GM12878 (cell line): ENCODE results near the gene PLA2G6. TPM values are rescaled to one million over a fixed set of nuclear protein-coding genes. Genes with fewer than 3 reads are reported as not detected.
A peak's percentile ranks its signal among the peaks of the same experiment; 100 is the strongest.

Source experiments
- ATAC-seq: fragments of 200-7000 bp; cut with Tn5 transposase; 3 replicates; pipeline ENCODE4 v1.9.1; 2020; ENCODE audit warnings: mild to moderate bottlenecking, moderate library complexity
- BruUV-seq: library from RNA; stranded (reverse); fragments of 400-500 nt; replicated peaks from 2 replicates; lab custom pipeline; 2021; lab: Mats Ljungman, UMichigan
- CTCF ChIA-PET: fragments of 300-600 bp; sonication (Branson Sonifier 250); formaldehyde crosslinking; extraction: SDS; loops from one replicate; lab custom pipeline; 2021; ENCODE audit warnings: inconsistent platforms; lab: Yijun Ruan, JAX
- POLR2A ChIA-PET: fragments of 350-600 bp; formaldehyde crosslinking; extraction: SDS; loops from one replicate; lab custom pipeline; 2021; ENCODE audit warnings: inconsistent platforms; lab: Charles Lee
- RAD21 ChIA-PET: fragments of 300-600 bp; sonication (Branson Sonifier 250); formaldehyde crosslinking; loops from one replicate; lab custom pipeline; 2023; ENCODE audit warnings: antibody characterized with exemption; ENCODE audit not compliant: unreplicated experiment; lab: Charles Lee
- SMC1A ChIA-PET: fragments of 300-600 bp; sonication (Branson Sonifier 250); formaldehyde crosslinking; loops from one replicate; lab custom pipeline; 2023; ENCODE audit not compliant: unreplicated experiment, uncharacterized antibody; lab: Charles Lee
- DNase-seq: peaks from one replicate; pipeline ENCODE4 v3.0.0-alpha.2; 2011; ENCODE audit warnings: low read depth, low spot score
- FAIRE-seq: peaks from 3 replicates; lab custom pipeline; 2011; peaks lifted over from hg19 to GRCh38; lab: Jason Lieb, UNC
- H2AFZ ChIP-seq: 2 replicates; pipeline ENCODE4 v1.6.0; 2011; ENCODE audit warnings: low read depth, low read length, control low read depth; ENCODE audit not compliant: control insufficient read depth
- H3K27ac ChIP-seq: 2 replicates; pipeline ENCODE4 v1.5.1; 2011; ENCODE audit warnings: control low read depth; ENCODE audit not compliant: control insufficient read depth, insufficient read depth
- H3K27me3 ChIP-seq, 2 experiments: replicated peaks in 1 of 2; 2 replicates each; pipeline versions ENCODE4 v1.6.0 to v1.6.1; 2011; ENCODE audit warnings: low read length in 1 of 2; ENCODE audit not compliant: control insufficient read depth in 2 of 2, insufficient read depth in 2 of 2
- H3K36me3 ChIP-seq, 2 experiments: 2 replicates each; pipeline ENCODE4 v1.5.1; 2011; ENCODE audit warnings: low read length in 1 of 2; ENCODE audit not compliant: control insufficient read depth in 2 of 2, insufficient read depth in 2 of 2
- H3K4me1 ChIP-seq: 2 replicates; pipeline ENCODE4 v1.6.1; 2011; ENCODE audit warnings: mild to moderate bottlenecking, low read length, moderate library complexity, mixed read lengths; ENCODE audit not compliant: control insufficient read depth, insufficient read depth
- H3K4me2 ChIP-seq: 2 replicates; pipeline ENCODE4 v1.6.0; 2011; ENCODE audit warnings: control low read depth; ENCODE audit not compliant: control insufficient read depth, insufficient read depth
- H3K4me3 ChIP-seq: fragments of 200-600 bp; sonication (generic); 2 replicates; pipeline ENCODE4 v1.5.1; 2016
- H3K79me2 ChIP-seq: 2 replicates; pipeline ENCODE4 v1.6.0; 2011; ENCODE audit warnings: low read length; ENCODE audit not compliant: control insufficient read depth, insufficient read depth
- H3K9ac ChIP-seq: 2 replicates; pipeline ENCODE4 v1.8.0; 2011; ENCODE audit warnings: low read length, control low read depth, mixed read lengths; ENCODE audit not compliant: control insufficient read depth, insufficient read depth
- H3K9me3 ChIP-seq: replicated peaks from 3 replicates; pipeline ENCODE4 v1.5.1; 2011; ENCODE audit warnings: mild to moderate bottlenecking, low read length; ENCODE audit not compliant: control insufficient read depth, insufficient read depth
- H4K20me1 ChIP-seq: 2 replicates; pipeline ENCODE4 v1.6.0; 2011; ENCODE audit not compliant: control insufficient read depth, insufficient read depth
- DPF2 ChIP-seq: fragments of 450-650 bp; IDR thresholded peaks from 2 replicates; pipeline ENCODE4 v1.6.1; 2017; ENCODE audit warnings: mild to moderate bottlenecking
- POLR2A ChIP-seq: IDR thresholded peaks from 2 replicates; pipeline ENCODE4 v1.6.1; 2011; ENCODE audit warnings: low read depth, mild to moderate bottlenecking, low read length
- RUNX3 ChIP-seq: IDR thresholded peaks from 2 replicates; pipeline ENCODE4 v1.6.1; 2012; ENCODE audit warnings: low read length, inconsistent platforms
- SIX5 ChIP-seq: IDR thresholded peaks from 2 replicates; pipeline ENCODE4 v1.6.1; 2011; ENCODE audit warnings: mild to moderate bottlenecking, low read depth, low read length, moderate library complexity; ENCODE audit not compliant: severe bottlenecking
- ZNF622 ChIP-seq: fragments of 450-650 bp; IDR thresholded peaks from 2 replicates; pipeline ENCODE4 v1.6.1; 2017; ENCODE audit warnings: mild to moderate bottlenecking, inconsistent platforms
- WGBS: methylation state at CpG from one replicate; pipeline ENCODE4 v1.1.6; 2016; ENCODE audit warnings: low lambda C conversion rate; ENCODE audit not compliant: insufficient replicate concordance, insufficient coverage; ENCODE audit errors: missing lambda C conversion rate; 5-methylcytosine and 5-hydroxymethylcytosine counted together
- in situ Hi-C: fragments of 300-500 bp; cut with MboI; formaldehyde crosslinking; loops from 9 replicates; pipeline ENCODE4 v1.14.3; 2018; ENCODE audit warnings: mixed read lengths
- intact Hi-C: fragments of 100-400 bp; cut with micrococcal nuclease; formaldehyde crosslinking; loops from one replicate; pipeline ENCODE4 v1.14.2; 2022; ENCODE audit not compliant: unreplicated experiment
- polyA plus RNA-seq, 11 experiments: library from polyadenylated mRNA; depleted of rRNA in 4 of 11; unstranded in 6 of 11; stranded (reverse) in 5 of 11; fragments of >200 nt; fragmentation: Nextera tagmentation in 4 of 11; fragmentation: Illumina TruSeq in 1 of 11; extraction: Ambion mirVana in 4 of 11; extraction: Trizol in 1 of 11; gene quantifications; 1 replicate in 1 of 11; 2 replicates in 10 of 11; pipeline versions ENCODE4 v1.2.1 to v1.2.3, GENCODE V29; 2011 to 2016; ENCODE audit warnings: inconsistent platforms in 2 of 11, missing spikeins in 2 of 11, low read depth in 1 of 11
- total RNA-seq, 4 experiments: library from RNA; depleted of rRNA in 3 of 4; stranded (reverse); fragments of >200 nt in 3 of 4; fragmentation: Illumina TruSeq in 1 of 4; extraction: Trizol in 1 of 4; gene quantifications; 2 replicates each; pipeline versions ENCODE4 v1.2.1 to v1.2.3, GENCODE V29; 2013 to 2021
- TF ChIP-seq, protein P1 (sequence below): IDR thresholded peaks from 2 replicates; pipeline ENCODE4 v1.6.1; 2011; ENCODE audit warnings: borderline replicate concordance, low read depth, mild to moderate bottlenecking, moderate library complexity, low read length; ENCODE audit not compliant: insufficient read depth, poor library complexity, severe bottlenecking
- TF ChIP-seq, protein P2 (sequence below): fragments of 150-350 bp; IDR thresholded peaks from 2 replicates; pipeline ENCODE4 v1.6.1; 2014; ENCODE audit warnings: mild to moderate bottlenecking, low read depth, low read length
- TF ChIP-seq, protein P3 (sequence below): fragments of 450-650 bp; IDR thresholded peaks from 2 replicates; pipeline ENCODE4 v1.6.1; 2016; ENCODE audit warnings: mild to moderate bottlenecking
- TF ChIP-seq, protein P4 (sequence below): fragments of 450-650 bp; IDR thresholded peaks from 2 replicates; pipeline ENCODE4 v1.6.1; 2017; ENCODE audit warnings: mild to moderate bottlenecking, moderate library complexity
- TF ChIP-seq, protein P5 (sequence below): fragments of 450-650 bp; IDR thresholded peaks from 2 replicates; pipeline ENCODE4 v1.6.1; 2016; ENCODE audit warnings: mild to moderate bottlenecking

Gene PLA2G6
- total and polyA plus RNA-seq, 10 of the 15 experiments (the other 5 are each of a cell fraction or from before 2014, with no cell fraction given) = 0.15 to 42.2 (median 15.8) TPM

DNA sequence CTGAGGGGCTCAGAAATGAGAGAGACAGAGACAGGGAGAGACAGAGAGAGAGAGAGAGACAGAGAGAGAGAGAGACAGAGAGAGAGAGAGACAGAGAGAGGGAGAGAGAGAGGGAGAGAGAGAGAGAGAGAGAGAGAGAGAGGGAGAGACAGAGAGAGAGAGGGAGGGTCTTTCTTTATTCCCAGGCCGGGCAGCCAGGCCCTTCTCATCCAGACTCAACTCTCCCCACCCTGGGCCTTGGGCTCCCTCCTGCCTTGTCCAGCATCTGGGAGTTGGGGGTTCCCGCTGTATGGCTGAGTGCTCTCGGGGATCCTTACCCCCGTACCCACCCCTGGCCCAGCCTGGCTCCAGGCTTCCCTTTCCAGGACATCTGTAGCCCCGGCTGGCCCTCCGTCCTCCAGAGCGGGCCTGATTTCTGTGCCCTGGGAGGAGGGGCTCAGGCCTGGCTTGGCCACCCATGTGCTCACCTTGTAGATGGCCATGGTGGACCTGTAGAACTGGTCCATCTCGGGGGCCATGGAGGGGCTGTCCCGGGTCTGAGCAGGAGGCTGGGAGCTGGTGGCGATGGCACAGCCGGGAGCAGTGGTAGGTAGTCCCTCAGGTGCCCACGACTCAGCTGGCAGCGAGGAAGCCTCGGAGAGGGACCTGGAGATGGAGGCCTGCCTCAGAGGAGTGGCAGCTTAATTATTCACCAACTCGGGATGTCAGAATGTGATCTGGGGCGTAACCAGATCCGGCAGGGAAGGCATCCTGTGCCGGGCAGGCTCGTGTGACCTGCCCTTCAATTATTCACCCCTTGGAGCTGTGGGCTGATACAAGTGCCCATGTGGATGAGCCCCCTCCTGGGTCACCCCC, 71.4 kb downstream of the PLA2G6 start, which contains the start of gene BAIAP2L2 (continued):
- TF ChIP-seq, protein P1, sequence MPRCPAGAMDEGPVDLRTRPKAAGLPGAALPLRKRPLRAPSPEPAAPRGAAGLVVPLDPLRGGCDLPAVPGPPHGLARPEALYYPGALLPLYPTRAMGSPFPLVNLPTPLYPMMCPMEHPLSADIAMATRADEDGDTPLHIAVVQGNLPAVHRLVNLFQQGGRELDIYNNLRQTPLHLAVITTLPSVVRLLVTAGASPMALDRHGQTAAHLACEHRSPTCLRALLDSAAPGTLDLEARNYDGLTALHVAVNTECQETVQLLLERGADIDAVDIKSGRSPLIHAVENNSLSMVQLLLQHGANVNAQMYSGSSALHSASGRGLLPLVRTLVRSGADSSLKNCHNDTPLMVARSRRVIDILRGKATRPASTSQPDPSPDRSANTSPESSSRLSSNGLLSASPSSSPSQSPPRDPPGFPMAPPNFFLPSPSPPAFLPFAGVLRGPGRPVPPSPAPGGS = no peak
- TF ChIP-seq RUNX3 (no peak), DPF2 (no peak)
- TF ChIP-seq, protein P2, sequence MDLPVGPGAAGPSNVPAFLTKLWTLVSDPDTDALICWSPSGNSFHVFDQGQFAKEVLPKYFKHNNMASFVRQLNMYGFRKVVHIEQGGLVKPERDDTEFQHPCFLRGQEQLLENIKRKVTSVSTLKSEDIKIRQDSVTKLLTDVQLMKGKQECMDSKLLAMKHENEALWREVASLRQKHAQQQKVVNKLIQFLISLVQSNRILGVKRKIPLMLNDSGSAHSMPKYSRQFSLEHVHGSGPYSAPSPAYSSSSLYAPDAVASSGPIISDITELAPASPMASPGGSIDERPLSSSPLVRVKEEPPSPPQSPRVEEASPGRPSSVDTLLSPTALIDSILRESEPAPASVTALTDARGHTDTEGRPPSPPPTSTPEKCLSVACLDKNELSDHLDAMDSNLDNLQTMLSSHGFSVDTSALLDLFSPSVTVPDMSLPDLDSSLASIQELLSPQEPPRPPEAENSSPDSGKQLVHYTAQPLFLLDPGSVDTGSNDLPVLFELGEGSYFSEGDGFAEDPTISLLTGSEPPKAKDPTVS = no peak

DNA sequence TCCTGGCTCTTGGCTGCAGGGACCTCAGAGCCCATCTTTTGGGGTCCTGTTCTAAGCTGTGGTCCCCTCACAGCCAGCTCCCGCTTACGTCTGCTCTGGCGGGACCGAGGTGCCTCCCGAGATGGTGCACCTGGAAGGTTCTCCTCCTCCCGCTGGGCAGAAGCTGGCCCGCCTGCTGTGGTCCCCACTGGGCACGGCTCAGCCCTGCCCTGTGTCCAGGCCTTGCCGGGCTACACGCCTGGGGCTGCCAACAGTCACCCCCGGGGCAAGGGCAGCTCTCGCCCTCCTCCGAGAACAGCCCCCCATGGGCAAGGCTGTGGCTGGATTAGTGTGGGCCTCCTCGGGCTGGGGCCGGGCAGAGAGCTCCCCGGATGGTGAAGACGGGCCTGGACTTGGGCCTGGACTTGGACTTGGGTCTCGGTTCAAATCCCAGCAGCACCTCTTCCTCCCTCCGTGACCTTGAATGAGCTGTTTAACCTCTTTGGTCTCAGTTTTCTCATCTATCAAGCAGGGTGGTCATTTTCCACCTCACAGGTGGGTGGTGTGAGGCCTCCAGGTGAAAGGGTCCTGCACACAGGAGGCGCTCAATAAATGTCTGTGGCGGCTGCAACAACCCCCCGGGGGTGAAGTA, 72.1 kb downstream of the PLA2G6 start:
- ChIA-PET CTCF (interaction anchor here (3.1 kb wide), 1 partner anchor 57 kb away, joined by 10 read pairs; no protein-coding TSS in a partner anchor), RAD21 (no interaction called here), POLR2A (no interaction called here), SMC1A (no interaction called here)
- Histone ChIP-seq H3K4me2 (no peak overlapping the region), H3K9me3 (no peaks in the 10 kb centered on the region), H4K20me1 (no peaks in the 10 kb centered on the region), H3K79me2 (no peaks in the 10 kb centered on the region), H2AFZ (no peak overlapping the region), H3K27me3 (no peaks in the 10 kb centered on the region), H3K4me3 (no peak overlapping the region), H3K4me1 (no peaks in the 10 kb centered on the region), H3K36me3 (no peaks in the 10 kb centered on the region), H3K9ac (no peak overlapping the region), H3K27ac (no peak overlapping the region)
- DNase-seq = no peak
- intact Hi-C loops = loop anchor here (10.0 kb wide), 2 partner anchors 105 to 245 kb away; no protein-coding TSS in a partner anchor
- ATAC-seq = peak; percentile 9; the same call in 2 of the 3 replicates
- 85% methylated on average over 22 of the region's 22 CpGs for WGBS
- FAIRE-seq = no peak
- no TSS peak for BruUV-seq
- in situ Hi-C loops = no loop called here
- TF ChIP-seq, protein P3, sequence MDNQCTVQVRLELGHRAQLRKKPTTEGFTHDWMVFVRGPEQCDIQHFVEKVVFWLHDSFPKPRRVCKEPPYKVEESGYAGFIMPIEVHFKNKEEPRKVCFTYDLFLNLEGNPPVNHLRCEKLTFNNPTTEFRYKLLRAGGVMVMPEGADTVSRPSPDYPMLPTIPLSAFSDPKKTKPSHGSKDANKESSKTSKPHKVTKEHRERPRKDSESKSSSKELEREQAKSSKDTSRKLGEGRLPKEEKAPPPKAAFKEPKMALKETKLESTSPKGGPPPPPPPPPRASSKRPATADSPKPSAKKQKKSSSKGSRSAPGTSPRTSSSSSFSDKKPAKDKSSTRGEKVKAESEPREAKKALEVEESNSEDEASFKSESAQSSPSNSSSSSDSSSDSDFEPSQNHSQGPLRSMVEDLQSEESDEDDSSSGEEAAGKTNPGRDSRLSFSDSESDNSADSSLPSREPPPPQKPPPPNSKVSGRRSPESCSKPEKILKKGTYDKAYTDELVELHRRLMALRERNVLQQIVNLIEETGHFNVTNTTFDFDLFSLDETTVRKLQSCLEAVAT = no peak
- no peak for TF ChIP-seq SIX5
- no peak for TF ChIP-seq POLR2A
- TF ChIP-seq, protein P4, sequence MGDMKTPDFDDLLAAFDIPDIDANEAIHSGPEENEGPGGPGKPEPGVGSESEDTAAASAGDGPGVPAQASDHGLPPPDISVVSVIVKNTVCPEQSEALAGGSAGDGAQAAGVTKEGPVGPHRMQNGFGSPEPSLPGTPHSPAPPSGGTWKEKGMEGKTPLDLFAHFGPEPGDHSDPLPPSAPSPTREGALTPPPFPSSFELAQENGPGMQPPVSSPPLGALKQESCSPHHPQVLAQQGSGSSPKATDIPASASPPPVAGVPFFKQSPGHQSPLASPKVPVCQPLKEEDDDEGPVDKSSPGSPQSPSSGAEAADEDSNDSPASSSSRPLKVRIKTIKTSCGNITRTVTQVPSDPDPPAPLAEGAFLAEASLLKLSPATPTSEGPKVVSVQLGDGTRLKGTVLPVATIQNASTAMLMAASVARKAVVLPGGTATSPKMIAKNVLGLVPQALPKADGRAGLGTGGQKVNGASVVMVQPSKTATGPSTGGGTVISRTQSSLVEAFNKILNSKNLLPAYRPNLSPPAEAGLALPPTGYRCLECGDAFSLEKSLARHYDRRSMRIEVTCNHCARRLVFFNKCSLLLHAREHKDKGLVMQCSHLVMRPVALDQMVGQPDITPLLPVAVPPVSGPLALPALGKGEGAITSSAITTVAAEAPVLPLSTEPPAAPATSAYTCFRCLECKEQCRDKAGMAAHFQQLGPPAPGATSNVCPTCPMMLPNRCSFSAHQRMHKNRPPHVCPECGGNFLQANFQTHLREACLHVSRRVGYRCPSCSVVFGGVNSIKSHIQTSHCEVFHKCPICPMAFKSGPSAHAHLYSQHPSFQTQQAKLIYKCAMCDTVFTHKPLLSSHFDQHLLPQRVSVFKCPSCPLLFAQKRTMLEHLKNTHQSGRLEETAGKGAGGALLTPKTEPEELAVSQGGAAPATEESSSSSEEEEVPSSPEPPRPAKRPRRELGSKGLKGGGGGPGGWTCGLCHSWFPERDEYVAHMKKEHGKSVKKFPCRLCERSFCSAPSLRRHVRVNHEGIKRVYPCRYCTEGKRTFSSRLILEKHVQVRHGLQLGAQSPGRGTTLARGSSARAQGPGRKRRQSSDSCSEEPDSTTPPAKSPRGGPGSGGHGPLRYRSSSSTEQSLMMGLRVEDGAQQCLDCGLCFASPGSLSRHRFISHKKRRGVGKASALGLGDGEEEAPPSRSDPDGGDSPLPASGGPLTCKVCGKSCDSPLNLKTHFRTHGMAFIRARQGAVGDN = no peak
- TF ChIP-seq, protein P5, sequence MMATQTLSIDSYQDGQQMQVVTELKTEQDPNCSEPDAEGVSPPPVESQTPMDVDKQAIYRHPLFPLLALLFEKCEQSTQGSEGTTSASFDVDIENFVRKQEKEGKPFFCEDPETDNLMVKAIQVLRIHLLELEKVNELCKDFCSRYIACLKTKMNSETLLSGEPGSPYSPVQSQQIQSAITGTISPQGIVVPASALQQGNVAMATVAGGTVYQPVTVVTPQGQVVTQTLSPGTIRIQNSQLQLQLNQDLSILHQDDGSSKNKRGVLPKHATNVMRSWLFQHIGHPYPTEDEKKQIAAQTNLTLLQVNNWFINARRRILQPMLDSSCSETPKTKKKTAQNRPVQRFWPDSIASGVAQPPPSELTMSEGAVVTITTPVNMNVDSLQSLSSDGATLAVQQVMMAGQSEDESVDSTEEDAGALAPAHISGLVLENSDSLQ = no peak
- no peak for TF ChIP-seq ZNF622
